GM12878 (cell line): Measurements from ENCODE around the gene KRTAP10-7. TPM values are rescaled to one million over a fixed set of nuclear protein-coding genes. Genes with fewer than 3 reads are reported as not detected.

Experiments used
- ATAC-seq: fragments of 200-7000 bp; cut with Tn5 transposase; 3 replicates; pipeline ENCODE4 v1.9.1; 2020; ENCODE audit warnings: mild to moderate bottlenecking, moderate library complexity
- BruUV-seq: library from RNA; stranded (reverse); fragments of 400-500 nt; replicated peaks from 2 replicates; lab custom pipeline; 2021; lab: Mats Ljungman, UMichigan
- CTCF ChIA-PET: fragments of 300-600 bp; sonication (Branson Sonifier 250); formaldehyde crosslinking; extraction: SDS; loops from one replicate; lab custom pipeline; 2021; ENCODE audit warnings: inconsistent platforms; lab: Yijun Ruan, JAX
- POLR2A ChIA-PET: fragments of 350-600 bp; formaldehyde crosslinking; extraction: SDS; loops from one replicate; lab custom pipeline; 2021; ENCODE audit warnings: inconsistent platforms; lab: Charles Lee
- RAD21 ChIA-PET: fragments of 300-600 bp; sonication (Branson Sonifier 250); formaldehyde crosslinking; loops from one replicate; lab custom pipeline; 2023; ENCODE audit warnings: antibody characterized with exemption; ENCODE audit not compliant: unreplicated experiment; lab: Charles Lee
- SMC1A ChIA-PET: fragments of 300-600 bp; sonication (Branson Sonifier 250); formaldehyde crosslinking; loops from one replicate; lab custom pipeline; 2023; ENCODE audit not compliant: unreplicated experiment, uncharacterized antibody; lab: Charles Lee
- DNase-seq: peaks from one replicate; pipeline ENCODE4 v3.0.0-alpha.2; 2011; ENCODE audit warnings: low read depth, low spot score
- FAIRE-seq: peaks from 3 replicates; lab custom pipeline; 2011; peaks lifted over from hg19 to GRCh38; lab: Jason Lieb, UNC
- H2AFZ ChIP-seq: 2 replicates; pipeline ENCODE4 v1.6.0; 2011; ENCODE audit warnings: low read depth, low read length, control low read depth; ENCODE audit not compliant: control insufficient read depth
- H3K27ac ChIP-seq: 2 replicates; pipeline ENCODE4 v1.5.1; 2011; ENCODE audit warnings: control low read depth; ENCODE audit not compliant: control insufficient read depth, insufficient read depth
- H3K27me3 ChIP-seq, 2 experiments: replicated peaks in 1 of 2; 2 replicates each; pipeline versions ENCODE4 v1.6.0 to v1.6.1; 2011; ENCODE audit warnings: low read length in 1 of 2; ENCODE audit not compliant: control insufficient read depth in 2 of 2, insufficient read depth in 2 of 2
- H3K36me3 ChIP-seq, 2 experiments: 2 replicates each; pipeline ENCODE4 v1.5.1; 2011; ENCODE audit warnings: low read length in 1 of 2; ENCODE audit not compliant: control insufficient read depth in 2 of 2, insufficient read depth in 2 of 2
- H3K4me1 ChIP-seq: 2 replicates; pipeline ENCODE4 v1.6.1; 2011; ENCODE audit warnings: mild to moderate bottlenecking, low read length, moderate library complexity, mixed read lengths; ENCODE audit not compliant: control insufficient read depth, insufficient read depth
- H3K4me2 ChIP-seq: 2 replicates; pipeline ENCODE4 v1.6.0; 2011; ENCODE audit warnings: control low read depth; ENCODE audit not compliant: control insufficient read depth, insufficient read depth
- H3K4me3 ChIP-seq: fragments of 200-600 bp; sonication (generic); 2 replicates; pipeline ENCODE4 v1.5.1; 2016
- H3K79me2 ChIP-seq: 2 replicates; pipeline ENCODE4 v1.6.0; 2011; ENCODE audit warnings: low read length; ENCODE audit not compliant: control insufficient read depth, insufficient read depth
- H3K9ac ChIP-seq: 2 replicates; pipeline ENCODE4 v1.8.0; 2011; ENCODE audit warnings: low read length, control low read depth, mixed read lengths; ENCODE audit not compliant: control insufficient read depth, insufficient read depth
- H3K9me3 ChIP-seq: replicated peaks from 3 replicates; pipeline ENCODE4 v1.5.1; 2011; ENCODE audit warnings: mild to moderate bottlenecking, low read length; ENCODE audit not compliant: control insufficient read depth, insufficient read depth
- H4K20me1 ChIP-seq: 2 replicates; pipeline ENCODE4 v1.6.0; 2011; ENCODE audit not compliant: control insufficient read depth, insufficient read depth
- FOS ChIP-seq: IDR thresholded peaks from 3 replicates; pipeline ENCODE4 v1.6.1; 2011; ENCODE audit warnings: borderline replicate concordance; ENCODE audit not compliant: insufficient read length; ENCODE audit errors: extremely low read depth
- RBBP5 ChIP-seq: fragments of 200-600 bp; sonication (generic); conservative IDR thresholded peaks from 2 replicates; pipeline ENCODE4 v1.6.1; 2016
- TCF12 ChIP-seq: IDR thresholded peaks from 2 replicates; pipeline ENCODE4 v1.6.1; 2011; ENCODE audit warnings: low read depth, mild to moderate bottlenecking, low read length
- ZBED1 ChIP-seq: IDR thresholded peaks from 2 replicates; pipeline ENCODE4 v1.6.1; 2016; ENCODE audit warnings: borderline replicate concordance
- WGBS: methylation state at CpG from one replicate; pipeline ENCODE4 v1.1.6; 2016; ENCODE audit warnings: low lambda C conversion rate; ENCODE audit not compliant: insufficient replicate concordance, insufficient coverage; ENCODE audit errors: missing lambda C conversion rate; 5-methylcytosine and 5-hydroxymethylcytosine counted together
- in situ Hi-C: fragments of 300-500 bp; cut with MboI; formaldehyde crosslinking; loops from 9 replicates; pipeline ENCODE4 v1.14.3; 2018; ENCODE audit warnings: mixed read lengths
- intact Hi-C: fragments of 100-400 bp; cut with micrococcal nuclease; formaldehyde crosslinking; loops from one replicate; pipeline ENCODE4 v1.14.2; 2022; ENCODE audit not compliant: unreplicated experiment
- polyA plus RNA-seq, 11 experiments: library from polyadenylated mRNA; depleted of rRNA in 4 of 11; unstranded in 6 of 11; stranded (reverse) in 5 of 11; fragments of >200 nt; fragmentation: Nextera tagmentation in 4 of 11; fragmentation: Illumina TruSeq in 1 of 11; extraction: Ambion mirVana in 4 of 11; extraction: Trizol in 1 of 11; gene quantifications; 1 replicate in 1 of 11; 2 replicates in 10 of 11; pipeline versions ENCODE4 v1.2.1 to v1.2.3, GENCODE V29; 2011 to 2016; ENCODE audit warnings: inconsistent platforms in 2 of 11, missing spikeins in 2 of 11, low read depth in 1 of 11
- total RNA-seq, 4 experiments: library from RNA; depleted of rRNA in 3 of 4; stranded (reverse); fragments of >200 nt in 3 of 4; fragmentation: Illumina TruSeq in 1 of 4; extraction: Trizol in 1 of 4; gene quantifications; 2 replicates each; pipeline versions ENCODE4 v1.2.1 to v1.2.3, GENCODE V29; 2013 to 2021

Gene KRTAP10-7
- total and polyA plus RNA-seq, 10 of the 15 experiments (the other 5 are each of a cell fraction or from before 2014, with no cell fraction given) = not detected

- TF ChIP-seq ZBED1 = no peak
- no peak for TF ChIP-seq FOS
Measured at GRCh38 chr21:44555200-44555875, 45.1 kb upstream of the KRTAP10-7 start (continued).

GRCh38 chr21:44556879-44557278 is 43.5 kb upstream of the KRTAP10-7 start:
- ChIA-PET CTCF (no interaction called here), RAD21 (no interaction called here), POLR2A (no interaction called here), SMC1A (no interaction called here)
- 2% methylated on average over 9 of the region's 9 CpGs for WGBS
- Histone ChIP-seq H3K9ac (no peak overlapping the region), H3K79me2 (no peaks in the 10 kb centered on the region), H3K4me1 (no peaks in the 10 kb centered on the region), H3K4me2 (no peak overlapping the region), H2AFZ (no peak overlapping the region), H3K9me3 (no peaks in the 10 kb centered on the region; the same call in 2 of the 3 replicates), H4K20me1 (no peaks in the 10 kb centered on the region), H3K27me3 (no peaks in the 10 kb centered on the region; a peak in 1 of 4 replicates), H3K4me3 (no peak overlapping the region), H3K27ac (no peak overlapping the region), H3K36me3 (no peaks in the 10 kb centered on the region)
- no TSS peak for BruUV-seq
- FAIRE-seq (no peak), DNase-seq (no peak), ATAC-seq (peak; percentile 42; the same call in 2 of the 3 replicates)
- intact Hi-C loops (no loop called here), in situ Hi-C loops (no loop called here)
- peak; percentile 79; the same call in 1 of the 2 replicates for TF ChIP-seq TCF12
- TF ChIP-seq RBBP5 = no peak
